Measurements from ENCODE around the gene RBX1. TPM values are rescaled to one million over a fixed set of nuclear protein-coding genes. Genes with fewer than 3 reads are reported as not detected.

RBX1 gene
- total RNA-seq, 6 donors from 2014 or later = 14.6 to 55.5 (median 46.1) TPM

DNA sequence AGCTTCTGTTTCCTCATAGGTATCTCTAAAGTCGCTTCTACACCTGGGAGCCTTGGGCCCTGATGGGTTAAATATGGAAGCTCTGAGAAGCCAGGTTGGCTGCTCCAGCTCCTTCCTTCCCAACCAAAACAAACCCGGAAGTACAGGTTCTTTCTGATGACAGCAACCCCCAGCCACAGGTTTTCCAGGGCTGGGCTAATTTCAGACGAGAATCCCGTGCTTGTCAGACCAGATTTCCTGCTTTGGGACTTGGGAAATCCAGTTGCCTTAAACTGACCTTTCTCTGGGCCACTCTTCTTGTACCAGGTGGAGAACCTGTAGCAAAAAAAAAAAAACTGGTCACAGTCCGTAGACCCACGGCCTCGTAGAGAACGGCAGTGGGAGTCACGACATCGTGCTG is 51.9 kb downstream of the RBX1 start:
- no peak for TF ChIP-seq EP300 (IDR thresholded peaks at IDR 0.05)
- TF ChIP-seq POLR2A (IDR thresholded peaks at IDR 0.05) = no peak
- TF ChIP-seq, protein P1, sequence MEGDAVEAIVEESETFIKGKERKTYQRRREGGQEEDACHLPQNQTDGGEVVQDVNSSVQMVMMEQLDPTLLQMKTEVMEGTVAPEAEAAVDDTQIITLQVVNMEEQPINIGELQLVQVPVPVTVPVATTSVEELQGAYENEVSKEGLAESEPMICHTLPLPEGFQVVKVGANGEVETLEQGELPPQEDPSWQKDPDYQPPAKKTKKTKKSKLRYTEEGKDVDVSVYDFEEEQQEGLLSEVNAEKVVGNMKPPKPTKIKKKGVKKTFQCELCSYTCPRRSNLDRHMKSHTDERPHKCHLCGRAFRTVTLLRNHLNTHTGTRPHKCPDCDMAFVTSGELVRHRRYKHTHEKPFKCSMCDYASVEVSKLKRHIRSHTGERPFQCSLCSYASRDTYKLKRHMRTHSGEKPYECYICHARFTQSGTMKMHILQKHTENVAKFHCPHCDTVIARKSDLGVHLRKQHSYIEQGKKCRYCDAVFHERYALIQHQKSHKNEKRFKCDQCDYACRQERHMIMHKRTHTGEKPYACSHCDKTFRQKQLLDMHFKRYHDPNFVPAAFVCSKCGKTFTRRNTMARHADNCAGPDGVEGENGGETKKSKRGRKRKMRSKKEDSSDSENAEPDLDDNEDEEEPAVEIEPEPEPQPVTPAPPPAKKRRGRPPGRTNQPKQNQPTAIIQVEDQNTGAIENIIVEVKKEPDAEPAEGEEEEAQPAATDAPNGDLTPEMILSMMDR (IDR thresholded peaks at IDR 0.05) = no peak
- TF ChIP-seq POLR2AphosphoS5 (IDR thresholded peaks at IDR 0.05) = no peak
- WGBS, 2 donors = 65 to 66% methylated on average over 10 of the region's 10 CpGs

DNA sequence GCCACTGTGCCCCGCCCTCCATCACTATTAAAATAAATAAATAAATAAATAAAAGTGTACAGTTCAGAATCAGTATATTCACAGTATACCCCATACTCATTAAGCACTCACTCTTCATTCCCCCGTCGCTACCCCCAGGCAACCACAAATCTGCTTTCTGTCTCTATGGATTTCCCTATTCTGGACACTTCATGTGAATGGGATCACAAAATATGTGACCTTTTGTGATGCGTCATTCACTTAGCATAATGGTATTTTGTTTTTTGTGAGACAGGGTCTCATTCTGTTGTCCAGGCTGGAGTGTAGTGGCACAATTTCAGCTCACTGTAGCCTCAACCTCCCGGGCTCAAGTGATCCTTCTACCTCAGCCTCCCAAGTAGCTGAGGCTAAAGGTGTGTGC is 52.8 kb downstream of the RBX1 start:
- no peaks in the 10 kb centered on the region for H3K36me3 ChIP-seq
- no peaks in the 10 kb centered on the region for H3K9me3 ChIP-seq
- no peaks in the 10 kb centered on the region for H3K27me3 ChIP-seq
- no peak for TF ChIP-seq EP300 (IDR thresholded peaks at IDR 0.05)
- TF ChIP-seq, protein P1 (IDR thresholded peaks at IDR 0.05) = no peak
- TF ChIP-seq POLR2A (IDR thresholded peaks at IDR 0.05) = no peak
- no peak for TF ChIP-seq POLR2AphosphoS5 (IDR thresholded peaks at IDR 0.05)
- WGBS, 2 donors = 96 to 98% methylated on average over 5 of the region's 5 CpGs
- ATAC-seq (ENCODE audit: low FRiP score in 2 of 2) (no peak), DNase-seq (no peak)
- H3K4me1 ChIP-seq = no peaks in the 10 kb centered on the region
- no peak overlapping the region for H3K27ac ChIP-seq
- no peak overlapping the region for H3K4me3 ChIP-seq

More for the DNA sequence above, 51.9 kb downstream of the RBX1 start:
- H3K4me1 ChIP-seq = no peaks in the 10 kb centered on the region
- ATAC-seq (ENCODE audit: low FRiP score in 2 of 2) (no peak), DNase-seq (peak in 1 of 2 donors; percentile 58)
- no peaks in the 10 kb centered on the region for H3K36me3 ChIP-seq
- no peak overlapping the region for H3K27ac ChIP-seq
- H3K27me3 ChIP-seq = no peaks in the 10 kb centered on the region
- H3K4me3 ChIP-seq = no peak overlapping the region
- no peaks in the 10 kb centered on the region for H3K9me3 ChIP-seq

DNA sequence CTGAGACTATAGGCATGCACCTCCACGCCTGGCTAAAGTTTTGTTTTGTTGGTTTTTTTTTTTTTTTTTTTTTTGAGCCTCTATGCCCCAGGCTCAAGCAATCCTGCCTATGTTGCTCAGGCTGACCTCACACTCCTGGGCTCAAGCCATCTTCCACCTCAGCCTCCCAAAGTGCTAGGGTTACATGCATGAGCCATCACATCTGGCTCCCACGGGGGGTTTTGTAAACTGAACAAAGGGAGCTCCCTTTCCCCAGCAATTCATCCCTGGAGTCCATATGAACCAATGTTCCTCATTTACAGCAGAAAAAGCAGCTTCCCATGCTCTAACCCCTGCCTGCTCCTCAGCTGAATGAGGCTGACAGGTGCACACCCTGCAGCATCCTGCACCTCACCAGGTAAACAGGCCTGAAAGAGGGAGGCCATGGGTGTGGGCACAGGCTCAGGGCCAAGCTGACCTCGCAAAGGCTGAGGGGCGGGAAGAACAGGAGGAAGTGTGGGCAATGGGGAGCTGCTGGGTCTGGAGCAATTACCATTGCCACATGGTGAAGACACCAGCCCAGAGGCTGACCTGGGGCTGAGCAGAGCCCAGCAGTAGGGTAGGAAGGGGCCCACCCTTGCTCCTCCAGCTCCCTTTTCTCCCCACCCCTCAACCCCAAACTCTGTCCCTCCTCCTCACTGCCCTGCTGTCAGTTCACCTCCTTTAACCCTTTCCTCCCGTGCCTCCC is 58.2 kb downstream of the RBX1 start:
- Histone ChIP-seq H3K36me3 (no peaks in the 10 kb centered on the region), H3K27ac (no peak overlapping the region), H3K4me3 (no peak overlapping the region), H3K4me1 (no peaks in the 10 kb centered on the region), H3K9me3 (no peaks in the 10 kb centered on the region), H3K27me3 (no peaks in the 10 kb centered on the region)
- DNase-seq (peak in 1 of 2 donors; percentile 34), ATAC-seq (ENCODE audit: low FRiP score in 2 of 2) (peak; percentile 55 to 65)
- TF ChIP-seq POLR2A (IDR thresholded peaks at IDR 0.05) = no peak
- TF ChIP-seq, protein P1 (IDR thresholded peaks at IDR 0.05) = no peak
- 43 to 56% methylated on average over 3 to 5 of the region's 5 CpGs for WGBS, 2 donors

DNA sequence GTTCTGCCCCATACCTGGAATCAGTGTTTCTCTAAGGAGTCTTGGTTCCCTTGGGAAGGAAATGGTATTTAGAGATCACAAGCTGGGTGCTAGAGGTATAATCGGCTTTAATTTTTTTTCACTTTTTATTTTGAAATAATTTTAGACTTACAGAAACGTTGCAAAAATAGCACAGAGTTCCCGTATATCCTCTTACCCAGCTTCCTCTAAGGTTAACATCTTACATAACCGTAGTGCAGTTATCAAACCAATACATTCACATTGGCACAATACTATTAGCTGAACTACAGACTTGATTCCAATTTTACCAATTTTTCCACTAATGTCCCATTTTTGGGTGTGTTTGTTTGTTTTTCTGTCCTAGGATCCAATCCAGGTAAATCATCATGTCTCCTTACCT is 63.8 kb downstream of the RBX1 start:
- ATAC-seq (ENCODE audit: low FRiP score in 2 of 2) (no peak), DNase-seq (no peak)
- peak overlapping the region in 1 of 4 donors; percentile 44 for H3K27ac ChIP-seq
- no peaks in the 10 kb centered on the region for H3K27me3 ChIP-seq
- no peak overlapping the region for H3K4me3 ChIP-seq
- H3K36me3 ChIP-seq = no peaks in the 10 kb centered on the region
- TF ChIP-seq POLR2AphosphoS5 (IDR thresholded peaks at IDR 0.05) = no peak
- TF ChIP-seq, protein P1 (IDR thresholded peaks at IDR 0.05) = no peak
- no peak for TF ChIP-seq EP300 (IDR thresholded peaks at IDR 0.05)
- TF ChIP-seq POLR2A (IDR thresholded peaks at IDR 0.05) = no peak
- H3K4me1 ChIP-seq = no peaks in the 10 kb centered on the region
- no peaks in the 10 kb centered on the region for H3K9me3 ChIP-seq
- WGBS, 2 donors = 55 to 65% methylated on average over 4 of the region's 4 CpGs
